Stimulated activated CD4-positive, alpha-beta T cell treated with anti-CD3 and anti-CD28 coated beads, Interleukin-4, amount 100 ng/mL, for 4 hours (primary cell): Measurements from ENCODE around the gene DRC1.

Experiments used
- DNase-seq, 2 experiments: peaks; one replicate each; pipeline ENCODE4 v3.0.0-alpha.2; 2020

Gene DRC1

GRCh38 chr2:26495705-26496297 is 94.1 kb downstream of the DRC1 start:
- DNase-seq, result no peak

GRCh38 chr2:26500406-26500805 is 98.7 kb downstream of the DRC1 start:
- no peak for DNase-seq

- DNase-seq, result peak; percentile 74 to 84
Measured at GRCh38 chr2:26503231-26503880, 101.6 kb downstream of the DRC1 start.

GRCh38 chr2:26504002-26504401 is 102.3 kb downstream of the DRC1 start:
- DNase-seq, result no peak

GRCh38 chr2:26506279-26506678 is 104.6 kb downstream of the DRC1 start:
- DNase-seq, result no peak
